Measurements from ENCODE around the gene TAB2. TPM values are rescaled to one million over a fixed set of nuclear protein-coding genes. Genes with fewer than 3 reads are reported as not detected.

The TAB2 gene
- total and polyA plus RNA-seq, 2 donors (not counting 1 experiment from before 2014, with no cell fraction given) = 31.6 to 88.5 TPM

DNA sequence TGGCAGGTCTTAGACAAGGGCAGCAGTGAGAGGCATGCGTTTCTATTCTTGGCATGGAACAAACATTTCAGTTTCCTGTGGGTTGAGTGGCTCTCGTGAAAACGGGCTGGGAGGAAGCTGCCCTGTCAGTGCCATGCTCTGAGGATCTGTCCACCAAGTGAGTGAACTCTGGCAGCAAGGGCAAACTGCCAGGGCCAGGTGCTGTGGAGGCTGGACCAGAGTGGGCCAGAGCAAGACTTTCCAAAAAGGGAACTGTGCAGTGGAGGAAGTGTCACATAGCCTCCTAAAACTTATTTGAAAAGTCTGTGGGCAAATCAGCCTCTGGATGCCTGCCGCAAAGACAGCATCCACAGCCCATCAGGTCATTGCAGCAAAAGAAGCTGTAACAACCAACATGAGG lies 44.2 kb upstream of the TAB2 start:
- H3K4me2 ChIP-seq (replicated peaks; ENCODE audit: low read depth, low read length, poor library complexity, severe bottlenecking) = peak overlapping the region; percentile 68
- peak; percentile 15 for ATAC-seq (ENCODE audit: low read depth)
- 0% methylated on average over 4 of the region's 4 CpGs for WGBS (ENCODE audit: insufficient coverage)
- H3K27ac ChIP-seq (ENCODE audit: low read length in 2 of 2) = peak overlapping the region in 1 of 2 donors; percentile 81
- H3K36me3 ChIP-seq (replicated peaks in 1 of 2; ENCODE audit: control extremely low read depth in 1 of 2, control insufficient read depth in 1 of 2, extremely low read depth in 1 of 2, insufficient read depth in 2 of 2, low read length in 1 of 2) = no peaks in the 10 kb centered on the region
- peak; percentile 40 for DNase-seq
- H3K4me3 ChIP-seq (ENCODE audit: control extremely low read depth in 1 of 5, extremely low read depth in 1 of 5, insufficient read depth in 1 of 5, low read depth in 2 of 5, low read length in 4 of 5) = peak overlapping the region in 1 of 5 experiments; percentile 22
- peaks cover 45 to 48% of the 10 kb centered on the region in 2 donors for H3K4me1 ChIP-seq (ENCODE audit: control insufficient read depth in 2 of 2, insufficient read depth in 2 of 2, low read length in 2 of 2)
- Mint-ChIP-seq H3K4me3 (peak overlapping the region; percentile 29), H3K9me3 (ENCODE audit: insufficient read depth) (no peaks in the 10 kb centered on the region), H3K27me3 (no peaks in the 10 kb centered on the region), H3K27ac (peak overlapping the region; percentile 67), H3K4me1 (peaks cover 48% of the 10 kb centered on the region)
- POLR2A ChIA-PET = no interaction called here
- H3K9me3 ChIP-seq (ENCODE audit: control extremely low read depth in 1 of 3, control insufficient read depth in 2 of 3, insufficient read depth in 1 of 3, low read length in 2 of 3) = no peaks in the 10 kb centered on the region
- no peaks in the 10 kb centered on the region for H3K27me3 ChIP-seq (replicated peaks in 1 of 4; ENCODE audit: control extremely low read depth in 1 of 4, control insufficient read depth in 3 of 4, insufficient read depth in 4 of 4, low read length in 3 of 4)
- CTCF ChIA-PET = interaction anchor here (0.6 to 0.7 kb wide), 2 partner anchors 159 to 689 kb away, joined by 3 to 4 read pairs; no protein-coding TSS in a partner anchor
- no peaks in the 10 kb centered on the region for H4K20me1 ChIP-seq (ENCODE audit: control insufficient read depth, insufficient read depth, low read length, poor library complexity, severe bottlenecking)
- no peaks in the 10 kb centered on the region for H3K79me2 ChIP-seq (ENCODE audit: control insufficient read depth, insufficient read depth, low read length)
- intact Hi-C loops (cut with micrococcal nuclease) = loop anchor here (2.0 kb wide), 1 partner anchor 43 kb away; the partner anchor contains the start of gene TAB2
- H3K9ac ChIP-seq (ENCODE audit: low read length) = no peak overlapping the region
- no peak for TF ChIP-seq EZH2 (IDR thresholded peaks at IDR 0.05; ENCODE audit: borderline replicate concordance, insufficient read depth, low read depth, low read length, poor library complexity, severe bottlenecking)
- TF ChIP-seq, protein P1, sequence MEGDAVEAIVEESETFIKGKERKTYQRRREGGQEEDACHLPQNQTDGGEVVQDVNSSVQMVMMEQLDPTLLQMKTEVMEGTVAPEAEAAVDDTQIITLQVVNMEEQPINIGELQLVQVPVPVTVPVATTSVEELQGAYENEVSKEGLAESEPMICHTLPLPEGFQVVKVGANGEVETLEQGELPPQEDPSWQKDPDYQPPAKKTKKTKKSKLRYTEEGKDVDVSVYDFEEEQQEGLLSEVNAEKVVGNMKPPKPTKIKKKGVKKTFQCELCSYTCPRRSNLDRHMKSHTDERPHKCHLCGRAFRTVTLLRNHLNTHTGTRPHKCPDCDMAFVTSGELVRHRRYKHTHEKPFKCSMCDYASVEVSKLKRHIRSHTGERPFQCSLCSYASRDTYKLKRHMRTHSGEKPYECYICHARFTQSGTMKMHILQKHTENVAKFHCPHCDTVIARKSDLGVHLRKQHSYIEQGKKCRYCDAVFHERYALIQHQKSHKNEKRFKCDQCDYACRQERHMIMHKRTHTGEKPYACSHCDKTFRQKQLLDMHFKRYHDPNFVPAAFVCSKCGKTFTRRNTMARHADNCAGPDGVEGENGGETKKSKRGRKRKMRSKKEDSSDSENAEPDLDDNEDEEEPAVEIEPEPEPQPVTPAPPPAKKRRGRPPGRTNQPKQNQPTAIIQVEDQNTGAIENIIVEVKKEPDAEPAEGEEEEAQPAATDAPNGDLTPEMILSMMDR (IDR thresholded peaks at IDR 0.05) = no peak
- H2AFZ ChIP-seq (ENCODE audit: insufficient read depth, low read depth, low read length, poor library complexity, severe bottlenecking) = peak overlapping the region; percentile 64

DNA sequence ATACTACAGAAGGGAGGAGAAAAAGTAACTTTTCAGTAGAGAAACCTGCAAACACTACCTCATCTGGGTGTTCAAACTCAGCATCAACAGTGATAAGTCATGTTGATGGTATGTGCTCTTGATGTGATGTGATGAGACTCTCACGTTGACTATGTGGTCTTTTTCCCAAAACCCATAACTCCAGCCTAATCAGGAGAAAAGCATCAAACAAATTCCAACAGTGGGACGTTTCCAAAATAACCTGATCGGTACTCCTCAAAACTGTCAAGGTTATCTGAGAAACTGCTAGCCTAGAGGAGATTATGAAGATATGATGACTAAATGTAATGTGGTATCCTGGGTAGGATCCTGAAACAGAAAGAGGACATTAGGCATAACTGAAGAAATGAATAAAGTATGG lies 41.9 kb upstream of the TAB2 start:
- ChIA-PET CTCF (interaction anchor here (0.8 kb wide), 1 partner anchor 43 kb away, joined by 3 read pairs; no protein-coding TSS in a partner anchor), POLR2A (no interaction called here)
- H3K9me3 ChIP-seq (ENCODE audit: control extremely low read depth in 1 of 3, control insufficient read depth in 2 of 3, insufficient read depth in 1 of 3, low read length in 2 of 3) = no peaks in the 10 kb centered on the region
- H3K9ac ChIP-seq (ENCODE audit: low read length) = no peak overlapping the region
- Mint-ChIP-seq H3K4me1 (peaks cover 47% of the 10 kb centered on the region), H3K9me3 (ENCODE audit: insufficient read depth) (no peaks in the 10 kb centered on the region), H3K4me3 (no peak overlapping the region), H3K27ac (no peak overlapping the region), H3K27me3 (no peaks in the 10 kb centered on the region)
- H4K20me1 ChIP-seq (ENCODE audit: control insufficient read depth, insufficient read depth, low read length, poor library complexity, severe bottlenecking) = no peaks in the 10 kb centered on the region
- no peak overlapping the region for H3K27ac ChIP-seq (ENCODE audit: low read length in 2 of 2)
- H3K27me3 ChIP-seq (replicated peaks in 1 of 4; ENCODE audit: control extremely low read depth in 1 of 4, control insufficient read depth in 3 of 4, insufficient read depth in 4 of 4, low read length in 3 of 4) = no peaks in the 10 kb centered on the region
- no peaks in the 10 kb centered on the region for H3K79me2 ChIP-seq (ENCODE audit: control insufficient read depth, insufficient read depth, low read length)
- no peaks in the 10 kb centered on the region for H3K36me3 ChIP-seq (replicated peaks in 1 of 2; ENCODE audit: control extremely low read depth in 1 of 2, control insufficient read depth in 1 of 2, extremely low read depth in 1 of 2, insufficient read depth in 2 of 2, low read length in 1 of 2)
- H3K4me2 ChIP-seq (replicated peaks; ENCODE audit: low read depth, low read length, poor library complexity, severe bottlenecking) = no peak overlapping the region
- ATAC-seq (ENCODE audit: low read depth) (no peak), DNase-seq (no peak)
- no peak for TF ChIP-seq EZH2 (IDR thresholded peaks at IDR 0.05; ENCODE audit: borderline replicate concordance, insufficient read depth, low read depth, low read length, poor library complexity, severe bottlenecking)
- TF ChIP-seq, protein P1 (IDR thresholded peaks at IDR 0.05) = no peak
- intact Hi-C loops (cut with micrococcal nuclease) = no loop called here
- H3K4me3 ChIP-seq (ENCODE audit: control extremely low read depth in 1 of 5, extremely low read depth in 1 of 5, insufficient read depth in 1 of 5, low read depth in 2 of 5, low read length in 4 of 5) = no peak overlapping the region
- no peak overlapping the region for H2AFZ ChIP-seq (ENCODE audit: insufficient read depth, low read depth, low read length, poor library complexity, severe bottlenecking)
- WGBS (ENCODE audit: insufficient coverage) = no CpG with 5 or more reads among the region's 3 CpGs
- peaks cover 44 to 47% of the 10 kb centered on the region in 2 donors for H3K4me1 ChIP-seq (ENCODE audit: control insufficient read depth in 2 of 2, insufficient read depth in 2 of 2, low read length in 2 of 2)
